ENCODE data around the gene FAM193B.

FAM193B gene

DNA sequence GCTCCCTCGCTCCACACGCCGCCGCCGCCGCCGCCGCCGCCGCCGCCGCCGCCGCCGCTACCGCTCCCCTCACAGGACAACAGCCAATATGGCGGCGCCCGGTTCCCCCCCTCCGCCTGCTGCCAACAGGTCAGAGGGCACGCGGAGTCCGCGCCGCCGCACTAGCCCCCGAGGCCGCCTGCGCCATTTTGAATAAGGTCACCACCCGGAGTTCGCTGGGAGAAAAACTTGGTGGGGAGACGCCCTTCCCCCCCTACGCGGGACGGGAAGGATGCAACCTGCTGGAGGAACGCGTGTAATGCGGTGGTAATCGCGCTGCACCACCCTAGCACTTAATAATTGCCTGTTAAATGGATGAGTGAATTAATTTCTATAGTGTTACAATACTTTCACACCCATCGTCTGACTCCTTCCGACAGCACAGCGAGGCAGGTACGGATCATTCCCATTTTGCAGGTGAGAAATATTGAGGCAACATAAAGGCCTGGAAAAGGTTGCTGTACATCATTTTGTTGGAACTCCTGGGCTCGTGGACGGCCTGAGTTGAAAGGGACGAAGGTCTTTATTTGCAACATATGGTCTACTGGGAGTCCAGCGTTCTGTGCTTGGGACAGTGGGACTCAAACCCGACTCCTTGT, at the start of gene FAM193B:
TSS of gene FAM193B (minus strand) at position 90 of the 638 bp plus-strand sequence. CDS start 105 bp downstream, outside the sequence.
- peak; percentile 97 for DNase-seq

DNA sequence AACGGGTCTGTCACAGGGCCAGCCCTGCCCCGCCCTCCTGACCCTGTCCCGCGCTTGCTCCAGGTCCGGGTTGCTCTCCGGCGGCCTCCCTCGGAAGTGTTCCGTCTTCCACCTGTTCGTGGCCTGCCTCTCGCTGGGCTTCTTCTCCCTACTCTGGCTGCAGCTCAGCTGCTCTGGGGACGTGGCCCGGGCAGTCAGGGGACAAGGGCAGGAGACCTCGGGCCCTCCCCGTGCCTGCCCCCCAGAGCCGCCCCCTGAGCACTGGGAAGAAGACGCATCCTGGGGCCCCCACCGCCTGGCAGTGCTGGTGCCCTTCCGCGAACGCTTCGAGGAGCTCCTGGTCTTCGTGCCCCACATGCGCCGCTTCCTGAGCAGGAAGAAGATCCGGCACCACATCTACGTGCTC, 49.8 kb upstream of the FAM193B start:
- DNase-seq = no peak

DNA sequence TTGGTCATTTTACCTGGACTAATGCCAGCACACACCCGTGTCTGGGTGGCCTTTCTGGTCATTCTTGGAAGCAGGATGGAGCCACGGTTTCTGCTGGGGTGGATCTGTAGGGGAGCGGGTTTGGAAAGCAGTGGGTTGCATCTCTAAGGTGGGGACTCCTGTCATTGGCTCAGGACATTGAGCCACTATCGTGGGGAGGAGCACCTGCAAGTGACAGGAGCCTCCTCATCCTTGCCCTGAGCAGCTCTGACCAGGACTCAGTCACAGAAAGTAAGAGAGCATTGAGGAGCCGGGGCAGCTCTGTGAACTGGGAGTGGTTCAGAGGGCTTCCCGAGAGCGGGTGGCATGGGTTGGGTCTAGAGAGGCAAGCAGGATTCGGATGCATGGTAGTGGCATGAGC, 49.3 kb upstream of the FAM193B start:
- no peak for DNase-seq

DNA sequence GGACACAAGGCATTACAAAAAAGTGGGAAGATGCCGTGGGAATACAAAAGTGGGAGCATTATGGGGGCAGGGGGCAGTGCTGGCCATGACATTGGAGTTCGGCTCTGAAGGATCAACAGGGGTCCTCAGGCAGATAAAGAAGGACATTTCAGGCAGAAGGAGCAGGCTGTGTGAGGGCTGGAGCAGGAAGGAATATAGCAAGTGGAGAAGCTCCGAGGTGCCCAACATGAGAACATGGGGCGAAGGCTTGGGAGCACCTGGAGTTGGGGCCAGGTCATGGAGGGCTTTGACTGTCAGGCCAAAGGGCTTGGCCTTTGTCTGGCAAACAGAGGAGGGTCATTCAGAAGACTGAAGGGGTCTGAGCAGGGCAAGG, 48.1 kb upstream of the FAM193B start:
- DNase-seq = no peak

DNA sequence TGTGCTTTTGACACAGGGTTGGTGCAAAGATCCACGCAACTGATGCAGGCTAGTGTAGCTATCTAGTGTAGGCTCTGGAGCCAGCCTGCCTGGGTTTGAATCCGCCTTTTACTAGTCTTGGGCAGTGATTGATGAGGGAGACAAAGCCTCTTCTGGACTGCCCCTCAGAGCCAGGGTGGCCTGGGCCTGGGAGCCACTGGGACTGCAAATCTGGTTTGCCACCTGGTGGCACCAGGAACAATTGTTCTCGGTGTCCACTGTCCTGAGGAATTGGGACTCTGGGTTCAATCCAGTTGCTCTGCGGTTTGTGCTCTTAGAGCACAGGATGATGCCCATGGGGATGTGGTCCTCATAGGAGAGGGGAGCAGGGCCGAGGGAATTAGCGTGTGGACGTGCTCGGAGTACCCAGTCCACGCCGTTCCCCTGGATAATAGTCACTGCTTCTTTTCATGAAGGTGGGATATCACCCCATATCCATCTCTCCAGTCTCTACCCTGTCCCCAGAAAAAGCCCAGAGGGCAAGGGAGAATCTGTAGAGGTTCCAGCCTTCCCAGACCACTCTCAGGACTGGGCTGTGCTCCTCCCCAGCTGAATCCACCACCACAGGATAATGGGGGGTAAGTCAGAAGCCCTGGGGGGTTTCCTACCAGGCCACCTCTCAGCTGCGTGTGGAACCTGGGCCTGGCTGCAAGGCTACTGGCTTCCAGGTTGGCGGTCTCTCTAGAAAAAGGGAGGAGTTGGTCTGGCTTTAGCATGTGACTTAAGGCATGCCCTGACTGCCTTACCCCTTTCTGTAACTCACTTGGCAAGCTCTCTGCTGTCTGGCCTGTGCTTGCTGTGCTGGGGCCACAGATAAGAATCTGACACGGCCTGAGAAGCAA, 47.5 kb upstream of the FAM193B start:
- DNase-seq = no peak

DNA sequence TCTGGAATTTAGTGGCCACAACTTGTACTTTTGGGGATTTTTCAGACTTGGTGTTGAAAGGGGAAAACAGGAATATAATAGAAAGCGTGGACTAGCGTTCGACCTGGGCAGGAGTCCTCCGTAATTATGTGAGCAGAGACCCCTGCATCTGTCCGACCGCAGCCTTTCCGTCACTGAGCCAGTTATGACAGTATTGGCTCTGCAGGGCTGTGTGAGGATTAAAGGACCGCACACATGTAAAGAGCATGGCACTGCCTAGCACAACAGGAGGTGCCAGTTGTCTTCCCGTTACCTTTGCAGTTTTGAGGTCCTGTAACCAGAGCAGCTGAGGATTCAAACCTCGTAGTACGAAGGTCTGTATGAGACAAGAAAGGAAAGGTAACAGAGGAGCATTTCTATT, 46.8 kb upstream of the FAM193B start:
- no peak for DNase-seq

DNA sequence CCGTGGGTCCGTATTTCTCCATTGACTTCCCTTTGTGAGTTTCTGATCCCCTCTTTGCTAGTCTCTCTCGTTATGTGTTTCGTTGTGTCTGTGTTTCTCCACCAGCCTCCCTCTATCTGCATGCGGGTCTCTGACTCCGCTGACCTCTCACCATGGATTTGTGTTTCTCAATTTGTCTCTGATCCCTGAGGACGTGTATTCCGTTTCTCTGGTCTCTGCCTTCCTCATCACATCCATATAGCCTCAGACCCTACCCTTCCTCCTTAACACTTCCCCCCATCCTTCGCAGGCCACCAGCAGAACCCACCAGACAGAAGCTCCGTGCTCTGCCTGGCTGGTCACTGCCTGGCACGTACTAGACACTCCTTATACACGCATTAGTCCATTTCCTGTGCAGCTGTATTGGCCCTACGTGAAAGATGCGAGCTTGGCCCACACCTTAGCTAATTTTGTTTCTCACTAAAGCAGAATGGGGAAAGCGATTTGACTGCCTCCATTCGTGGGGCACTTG, 46.2 kb upstream of the FAM193B start:
- DNase-seq = no peak

DNA sequence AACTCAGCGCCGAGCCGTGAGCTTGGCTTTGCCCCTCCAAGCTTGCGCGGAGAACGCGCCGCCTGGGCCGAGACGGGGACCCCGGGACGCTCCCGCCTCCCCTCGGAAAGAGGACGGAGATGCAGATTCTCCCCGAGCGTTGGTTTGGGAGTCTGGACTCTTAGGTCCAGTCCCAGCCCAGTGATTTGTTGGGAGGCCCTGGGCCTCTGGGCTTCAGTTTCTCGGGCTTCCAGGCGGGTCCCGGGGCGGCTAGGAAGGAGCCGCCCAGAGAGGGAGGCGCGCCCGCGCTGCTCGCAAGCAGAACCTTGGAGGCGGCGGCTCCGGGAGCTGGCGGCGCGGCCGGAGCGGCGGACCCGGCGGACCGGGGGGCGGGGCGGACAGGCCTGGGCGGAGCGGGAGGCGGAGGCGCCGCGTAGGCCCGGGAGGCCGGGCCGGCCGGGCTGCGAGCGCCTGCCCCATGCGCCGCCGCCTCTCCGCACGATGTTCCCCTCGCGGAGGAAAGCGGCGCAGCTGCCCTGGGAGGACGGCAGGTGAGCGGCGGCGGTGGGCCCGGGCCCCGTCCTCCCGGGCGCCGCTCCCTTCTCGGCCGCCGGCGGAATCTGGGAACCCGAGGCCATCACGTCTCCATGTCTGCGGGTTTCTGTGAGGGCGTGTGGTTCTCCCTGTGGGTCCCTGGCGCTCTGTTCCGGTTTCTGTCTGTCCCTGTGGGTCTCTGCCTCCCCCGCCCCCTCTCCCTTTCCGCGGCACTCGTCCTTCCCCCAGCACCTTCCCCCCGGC, 45.6 kb upstream of the FAM193B start, which contains the start of gene B4GALT7:
TSS of gene B4GALT7 (plus strand) at position 402 of the 777 bp plus-strand sequence. CDS start at position 481, 79 bp downstream.
- peak; percentile 89 for DNase-seq

DNA sequence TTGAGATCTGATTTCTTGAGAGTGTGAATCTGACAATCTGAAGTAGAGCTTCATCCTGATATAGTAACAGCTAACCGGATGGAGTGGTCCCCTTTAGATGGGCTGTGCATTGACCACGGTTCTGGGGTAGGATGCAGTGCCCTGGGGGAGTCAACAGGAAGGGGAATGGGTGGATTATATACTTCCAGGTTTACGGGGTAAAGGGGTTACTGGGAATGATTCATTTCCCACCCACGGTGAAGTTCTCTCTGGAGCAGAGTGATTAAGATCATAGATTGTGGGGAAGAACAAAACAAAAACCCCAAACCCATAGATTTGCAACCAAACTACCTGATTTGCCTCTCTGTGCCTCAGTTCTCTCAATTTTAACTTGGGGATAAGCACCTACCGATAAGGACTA, 44.1 kb upstream of the FAM193B start:
- DNase-seq = no peak

DNA sequence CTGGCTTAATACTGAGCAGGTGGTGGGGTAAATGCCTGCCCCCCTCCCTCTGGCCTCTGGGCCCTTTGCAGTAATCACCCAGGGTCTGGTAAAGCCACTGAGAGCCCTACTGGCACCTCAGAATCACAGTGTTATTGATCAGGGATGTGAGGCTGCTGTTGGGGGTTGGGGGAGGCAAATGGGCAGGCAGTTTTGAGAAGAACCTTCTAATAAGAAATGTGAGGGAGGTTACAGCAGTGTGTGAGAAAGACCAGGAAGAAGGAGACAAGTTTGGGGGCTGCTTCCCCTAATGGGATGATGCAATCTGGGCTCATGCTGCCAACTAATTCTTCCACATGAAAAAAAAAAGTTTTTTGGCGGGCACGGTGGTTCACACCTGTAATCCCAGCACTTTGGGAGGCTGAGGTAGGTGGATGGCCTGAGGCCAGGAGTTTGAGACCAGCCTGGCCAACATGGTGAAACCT, 42.4 kb upstream of the FAM193B start:
- no peak for DNase-seq

DNA sequence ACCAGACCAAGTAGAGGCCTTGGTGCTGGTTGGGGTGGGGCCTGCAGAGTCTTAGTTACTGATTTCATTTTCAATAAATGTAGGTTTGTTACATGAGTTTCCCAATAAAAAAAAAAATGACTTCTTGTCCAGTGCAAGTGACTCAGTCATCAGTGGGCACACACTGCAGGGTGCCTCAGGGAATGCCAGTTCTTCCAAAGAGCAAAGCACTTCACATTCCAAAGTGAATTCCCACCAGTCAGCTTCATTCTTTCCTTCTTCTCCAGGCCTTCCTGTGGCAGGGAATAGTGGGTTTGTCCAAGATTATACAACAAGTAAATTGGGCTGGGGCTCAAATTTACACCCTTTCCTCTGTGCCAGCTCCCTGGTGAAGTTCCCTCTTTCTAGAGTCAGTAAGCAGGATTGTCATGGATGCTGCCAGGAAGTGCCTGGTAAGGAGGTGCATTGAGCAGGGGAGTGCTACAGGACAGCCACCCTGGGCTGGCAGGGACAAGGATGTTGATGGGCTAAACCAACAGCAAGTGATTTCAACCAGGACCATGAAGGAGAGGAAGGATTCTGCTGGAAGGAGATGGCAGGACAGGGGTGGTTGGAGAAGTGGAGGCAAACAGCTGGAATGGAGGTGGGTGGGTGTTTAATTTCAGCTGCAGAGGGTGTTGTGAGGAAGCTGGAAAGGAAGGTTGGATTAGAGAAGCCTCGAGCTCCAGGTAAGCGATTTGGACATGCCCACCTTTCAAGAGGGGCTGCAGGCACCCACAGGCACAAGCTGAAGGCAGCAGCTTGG, 41.8 kb upstream of the FAM193B start:
- no peak for DNase-seq

DNA sequence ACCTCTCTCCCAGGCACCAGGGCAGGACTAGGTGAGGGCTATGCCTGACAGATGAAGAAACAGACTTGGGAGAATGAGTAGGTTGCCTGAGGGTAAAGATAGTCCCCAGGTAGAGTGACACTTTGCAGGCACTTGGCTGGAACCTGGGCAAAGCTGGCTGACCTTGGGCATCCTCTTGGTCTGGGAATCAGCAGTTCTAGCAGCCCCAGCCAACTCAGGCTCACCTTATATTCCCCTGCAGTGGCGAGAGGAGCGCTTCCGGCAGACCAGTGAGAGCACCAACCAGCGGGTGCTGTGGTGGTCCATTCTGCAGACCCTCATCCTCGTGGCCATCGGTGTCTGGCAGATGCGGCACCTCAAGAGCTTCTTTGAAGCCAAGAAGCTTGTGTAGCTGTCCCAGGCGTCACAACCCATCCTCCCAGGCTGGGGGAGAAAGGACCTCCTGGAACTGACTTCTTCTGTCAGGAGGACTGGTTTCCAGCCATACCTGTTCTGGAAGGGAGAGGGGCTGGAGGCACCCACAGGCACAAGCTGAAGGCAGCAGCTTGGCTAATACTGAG, 40.7 kb upstream of the FAM193B start:
- DNase-seq = no peak

DNA sequence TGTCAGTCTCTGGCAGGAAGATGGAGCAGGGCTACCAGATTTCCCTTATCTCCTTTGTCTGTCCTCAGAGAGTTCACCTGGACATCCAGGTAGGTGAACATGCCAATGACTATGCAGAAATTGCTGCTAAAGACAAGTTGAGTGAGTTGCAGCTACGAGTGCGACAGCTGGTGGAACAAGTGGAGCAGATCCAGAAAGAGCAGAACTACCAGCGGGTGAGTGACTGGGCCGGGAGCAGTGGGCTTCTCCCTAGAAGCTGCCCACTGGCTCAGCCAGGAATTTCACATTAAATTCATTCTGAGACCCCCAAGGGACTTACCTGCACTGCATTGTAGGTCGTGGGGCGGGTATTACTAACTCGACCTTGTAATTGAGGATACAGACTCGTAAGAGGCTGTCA, 39.7 kb upstream of the FAM193B start:
- DNase-seq = no peak

DNA sequence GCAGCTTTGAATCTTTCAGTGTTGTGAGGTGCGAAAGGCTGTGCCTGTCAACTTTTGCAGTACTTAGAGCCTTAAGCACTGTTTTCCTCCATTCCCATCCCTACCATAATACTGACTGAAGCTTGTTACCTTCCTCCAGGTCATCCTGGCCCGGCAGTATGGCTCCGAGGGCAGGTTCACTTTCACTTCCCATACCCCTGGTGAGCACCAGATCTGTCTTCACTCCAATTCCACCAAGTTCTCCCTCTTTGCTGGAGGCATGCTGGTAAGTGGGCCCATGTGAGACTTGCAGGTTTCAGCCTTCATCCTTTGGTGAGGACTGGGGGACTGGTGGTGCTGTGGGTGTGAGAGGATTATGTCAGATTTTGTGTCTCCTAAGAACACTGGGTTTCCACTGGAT, 39.1 kb upstream of the FAM193B start:
- no peak for DNase-seq

DNA sequence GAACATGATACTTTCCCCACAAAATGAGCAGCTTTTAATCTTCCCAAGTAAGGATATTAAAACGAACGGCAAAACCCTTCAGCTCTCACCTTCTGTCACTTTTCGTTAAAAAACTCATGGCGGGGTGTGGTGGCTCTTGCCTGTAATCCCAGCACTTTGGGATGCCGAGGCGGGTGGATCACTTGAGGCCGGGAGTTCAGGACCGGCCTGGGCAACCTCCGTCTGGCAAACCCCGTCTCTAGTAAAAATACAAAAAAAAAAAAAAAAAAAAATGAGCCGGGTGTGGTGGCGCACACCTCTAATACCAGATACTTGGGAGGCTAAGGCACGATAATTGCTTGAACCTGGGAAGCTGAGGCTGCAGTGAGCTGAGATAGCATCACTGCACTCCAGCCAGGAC, 38.5 kb upstream of the FAM193B start:
- no peak for DNase-seq

DNA sequence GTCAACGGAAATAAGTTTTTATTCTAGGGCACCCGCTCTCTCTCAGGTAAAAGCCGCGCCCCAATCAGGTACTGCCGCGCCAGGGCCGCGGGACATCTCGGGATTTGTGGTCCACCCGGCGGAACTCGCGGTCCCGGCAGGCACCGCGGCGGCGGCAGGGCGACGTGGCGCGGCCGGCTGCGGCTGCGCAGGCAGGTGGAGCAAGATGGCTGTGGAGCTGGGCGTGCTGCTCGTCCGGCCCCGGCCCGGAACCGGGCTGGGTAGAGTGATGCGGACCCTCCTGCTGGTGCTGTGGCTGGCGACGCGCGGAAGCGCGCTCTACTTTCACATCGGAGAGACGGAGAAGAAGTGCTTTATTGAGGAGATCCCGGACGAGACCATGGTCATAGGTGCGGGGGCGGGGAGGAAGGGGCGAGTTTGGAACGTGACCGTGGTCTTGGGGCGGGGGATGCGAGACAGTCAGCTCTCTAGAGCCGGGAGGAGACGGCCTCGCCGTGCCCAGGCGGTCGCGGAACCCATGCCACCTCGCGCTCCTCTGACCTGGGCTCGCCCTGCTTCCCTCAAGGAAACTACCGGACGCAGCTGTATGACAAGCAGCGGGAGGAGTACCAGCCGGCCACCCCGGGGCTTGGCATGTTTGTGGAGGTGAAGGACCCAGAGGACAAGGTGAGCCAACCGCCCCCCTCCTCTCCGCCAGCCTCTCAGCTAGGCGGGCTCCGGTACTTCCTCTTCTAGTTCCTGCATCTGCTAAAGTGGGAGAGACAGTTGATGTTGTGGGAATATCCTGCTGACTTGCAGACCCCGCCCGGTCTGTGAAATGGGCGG, 37.9 kb upstream of the FAM193B start, which contains the start of gene TMED9:
TSS of gene TMED9 (plus strand) at position 194 of the 825 bp plus-strand sequence. CDS start at position 206, 12 bp downstream.
- DNase-seq = peak; percentile 92

DNA sequence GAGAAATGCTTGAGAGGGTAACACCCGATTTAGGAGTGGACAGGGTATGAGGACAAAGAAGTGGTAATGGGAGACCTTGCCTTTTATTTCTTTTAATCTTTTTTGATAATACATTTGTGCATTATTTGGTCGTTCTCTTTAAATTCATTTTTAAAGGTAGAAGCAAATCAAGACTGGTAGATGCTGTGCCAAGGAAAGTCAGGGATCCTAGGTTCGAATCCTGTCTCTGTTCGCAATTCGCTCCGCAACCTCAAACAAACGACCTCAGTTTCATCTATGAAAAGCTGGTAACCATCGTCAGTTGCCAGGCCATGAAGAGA, 37.3 kb upstream of the FAM193B start:
- no peak for DNase-seq

DNA sequence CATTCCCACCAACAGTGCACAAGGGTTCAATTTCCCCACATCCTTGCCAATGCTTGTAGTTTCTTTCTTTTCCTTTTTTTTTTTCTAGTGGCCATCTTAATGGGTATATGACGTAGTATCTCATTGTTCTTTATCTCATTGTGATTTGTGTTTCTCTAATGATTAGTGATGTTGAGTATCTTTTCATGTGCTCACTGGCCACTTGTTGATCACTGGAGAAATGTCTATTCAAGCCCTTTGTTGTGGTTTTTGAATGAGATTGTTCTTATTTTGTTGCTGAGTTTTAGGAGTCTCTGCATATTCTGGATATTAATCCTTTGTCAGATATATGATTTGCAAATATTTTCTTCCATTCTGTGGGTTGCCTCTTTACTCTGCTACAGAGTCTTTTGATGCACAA, 36.0 kb upstream of the FAM193B start:
- DNase-seq = no peak

DNA sequence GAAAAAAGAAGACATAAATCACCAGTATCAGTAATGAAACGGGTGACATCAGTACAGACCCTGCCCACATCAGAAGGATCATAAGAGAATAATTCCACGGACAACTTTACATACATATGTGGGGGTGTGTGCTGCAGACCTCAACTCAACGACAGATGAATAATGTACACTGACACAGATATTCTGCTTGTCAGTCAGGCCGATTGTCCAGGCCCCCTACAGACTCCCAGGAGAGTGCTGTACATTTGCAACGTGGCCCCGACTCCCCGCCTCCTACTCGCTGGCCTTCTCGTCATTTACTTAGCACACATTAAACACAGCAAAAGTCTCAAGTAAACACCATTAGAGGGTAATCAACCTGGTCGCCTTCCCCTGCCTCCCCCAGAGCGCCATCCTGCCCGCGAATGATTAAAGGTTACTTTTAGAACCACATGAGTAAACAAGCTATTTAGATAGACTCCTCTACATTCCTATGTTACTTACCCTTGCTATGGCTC, 34.1 kb upstream of the FAM193B start:
- DNase-seq = no peak

DNA sequence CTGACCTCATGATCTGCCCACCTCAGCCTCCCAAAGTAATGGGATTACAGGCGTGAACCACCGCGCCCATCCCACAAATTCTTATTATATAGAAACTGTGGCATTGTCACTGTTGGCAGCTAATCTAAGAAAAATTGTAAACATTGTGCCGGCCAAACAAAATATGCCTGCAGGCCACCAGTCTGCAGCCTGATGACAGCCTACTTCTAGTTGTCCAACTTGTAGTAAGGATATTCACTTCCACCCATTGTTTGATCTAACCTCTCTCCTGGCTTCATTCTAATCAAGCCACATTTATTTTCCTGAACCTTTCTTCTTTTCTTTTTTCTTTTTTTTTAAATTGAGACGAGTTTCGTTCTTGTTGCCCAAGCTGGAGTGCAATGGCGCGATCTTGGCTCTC, 24.0 kb upstream of the FAM193B start:
- no peak for DNase-seq

DNA sequence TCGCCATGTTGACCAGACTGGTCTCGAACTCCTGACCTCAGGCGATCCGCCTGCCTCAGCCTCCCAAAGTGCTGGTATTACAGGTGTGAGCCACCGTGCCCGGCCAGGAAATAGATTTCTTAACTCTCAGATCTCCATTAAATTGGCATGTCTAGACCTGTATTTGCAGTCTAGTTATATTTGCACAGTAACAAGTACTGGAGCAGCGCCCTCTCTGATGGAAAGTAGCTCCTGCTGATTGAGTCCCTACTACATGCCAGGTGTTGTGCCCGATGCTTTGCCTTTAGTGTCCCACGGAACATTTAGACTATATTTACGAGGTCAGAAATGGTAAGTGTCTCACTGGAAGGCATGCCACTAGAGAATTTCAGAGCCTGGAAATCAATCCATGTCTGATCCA, 21.8 kb upstream of the FAM193B start:
- DNase-seq = no peak
